Muscle of arm (tissue), 12 donors: ENCODE data around the gene VEGFA. TPM values are rescaled to one million over a fixed set of nuclear protein-coding genes. Genes with fewer than 3 reads are reported as not detected.
"Not testable (repeated sequence)": the region's sequence is repeated elsewhere in the genome, so short reads cannot be mapped to it uniquely, and the experiment has no call there.

Experiments
- DNase-seq: peaks from one replicate; pipeline ENCODE4 v3.0.0-alpha.2; 2013
- polyA plus RNA-seq, 12 donors: library from polyadenylated mRNA; unstranded; fragments of 120-200 nt; gene quantifications; one replicate each; pipeline ENCODE4 v1.2.1, GENCODE V29; 2013; ENCODE audit not compliant: insufficient read length in 12 of 12

VEGFA gene
- polyA plus RNA-seq, 12 donors: 53.9 to 123 (median 69.4) TPM; not detected in 1

GRCh38 chr6:43818973-43819372 is 49.0 kb downstream of the VEGFA start:
- DNase-seq: not testable (repeated sequence)

- no peak for DNase-seq
Observed at GRCh38 chr6:43819958-43820357, 49.9 kb downstream of the VEGFA start.

- DNase-seq: no peak
Observed at GRCh38 chr6:43820486-43820885, 50.5 kb downstream of the VEGFA start.

DNA sequence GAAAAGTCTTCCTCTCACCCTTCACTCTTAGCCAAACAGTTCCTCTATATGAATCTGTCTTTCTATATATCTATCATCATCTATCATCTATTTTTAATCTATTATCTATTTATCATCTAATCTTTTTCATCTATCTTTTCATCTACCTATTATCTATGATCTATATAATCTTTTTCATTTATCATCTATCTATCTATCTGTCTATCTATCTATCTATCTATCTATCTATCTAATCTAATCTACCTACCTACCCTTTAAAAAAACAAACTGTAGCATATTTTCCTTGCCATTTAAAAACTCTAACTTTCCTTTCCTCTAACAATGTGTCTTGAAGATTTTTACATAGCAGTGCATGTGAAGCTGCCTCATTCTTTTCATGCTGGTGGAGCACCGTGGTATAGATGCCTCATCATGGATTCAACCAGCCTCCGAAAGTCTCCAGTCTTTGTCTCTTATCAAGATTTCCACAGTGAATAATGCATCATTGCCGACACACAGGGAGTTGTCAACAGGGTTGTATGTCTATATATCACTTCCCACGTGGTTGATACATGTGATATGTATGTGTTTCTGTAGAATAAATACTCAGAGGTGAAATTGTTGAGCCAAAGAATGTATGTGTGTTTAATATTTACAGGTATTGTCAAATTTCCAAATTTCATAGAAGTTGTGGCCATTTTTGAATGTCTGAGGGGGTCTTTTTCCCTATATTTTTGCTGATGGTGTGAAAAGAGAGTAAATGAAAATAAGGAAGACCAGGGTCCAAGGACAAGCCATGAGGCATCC is 51.3 kb downstream of the VEGFA start:
- DNase-seq: no peak

GRCh38 chr6:43823390-43823789 is 53.4 kb downstream of the VEGFA start:
- no peak for DNase-seq

GRCh38 chr6:43823879-43824702 is 54.1 kb downstream of the VEGFA start:
- no peak for DNase-seq

- DNase-seq: no peak
Observed at GRCh38 chr6:43824703-43825064, 54.7 kb downstream of the VEGFA start.

DNA sequence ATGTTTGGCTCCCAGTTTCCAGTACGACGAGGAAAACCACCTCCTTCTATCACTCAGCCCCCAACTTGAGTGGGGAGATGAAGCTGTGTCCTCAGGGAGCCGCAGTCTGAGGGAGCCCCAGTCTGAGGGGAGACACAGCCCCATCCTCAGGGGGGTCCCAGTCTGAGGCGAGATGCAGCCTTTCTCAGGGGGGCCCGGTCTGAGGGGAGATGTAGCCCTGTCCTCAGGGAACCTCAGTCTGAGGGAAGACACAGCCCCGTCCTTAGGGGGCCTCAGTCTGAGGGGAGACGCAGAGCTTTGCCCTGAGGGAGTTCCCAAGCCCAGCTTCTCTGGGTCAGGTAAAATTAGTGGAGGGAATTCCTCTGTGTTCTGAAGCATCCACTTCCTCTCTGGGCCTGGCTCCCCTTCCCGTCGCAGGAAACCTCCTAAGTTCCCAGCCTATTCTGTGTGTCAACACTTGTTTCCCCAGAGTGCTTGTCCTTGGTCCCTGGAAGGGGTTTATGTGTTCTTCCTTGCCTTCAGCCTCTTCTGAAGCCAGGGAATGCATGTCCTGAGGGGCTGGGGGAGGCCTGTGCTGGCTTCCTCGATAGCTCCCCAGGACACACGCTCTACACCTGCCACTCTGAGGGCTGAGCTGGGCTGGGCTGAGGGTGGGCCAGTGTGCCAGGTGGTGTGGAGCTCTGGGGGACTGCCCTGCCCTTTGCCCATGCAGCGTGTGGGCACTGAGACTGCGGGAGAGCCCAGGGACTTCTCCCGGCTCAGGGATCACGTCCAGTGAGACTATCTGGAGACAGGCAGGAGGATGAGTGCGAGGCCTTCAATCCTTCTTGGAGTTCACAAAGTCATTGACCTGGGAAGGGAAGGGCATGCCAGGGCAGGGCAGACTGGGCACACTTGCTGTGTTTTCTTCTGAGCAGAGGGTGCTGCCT is 55.4 kb downstream of the VEGFA start:
- no peak for DNase-seq

- no peak for DNase-seq
Observed at GRCh38 chr6:43826730-43827129, 56.7 kb downstream of the VEGFA start.

DNA sequence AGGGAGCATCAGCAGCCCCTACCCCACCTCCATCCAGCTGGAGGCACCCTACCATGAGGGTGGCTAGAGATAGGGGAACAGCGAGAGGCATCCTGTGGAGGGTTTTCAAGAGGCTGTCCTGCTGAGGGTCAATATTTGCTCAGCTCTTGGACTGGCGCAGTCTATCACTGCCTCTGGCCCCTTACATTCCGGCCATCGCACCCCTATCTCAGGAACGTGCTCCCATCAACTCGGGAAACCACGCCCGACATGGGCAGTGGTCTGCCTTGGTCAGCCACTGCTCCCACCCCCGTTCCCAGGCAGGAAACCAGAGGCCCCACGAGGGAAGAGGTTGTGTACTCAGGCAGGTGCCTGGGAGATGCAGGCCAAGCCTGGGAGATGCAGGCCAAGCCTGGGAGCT is 57.9 kb downstream of the VEGFA start:
- DNase-seq: no peak

- DNase-seq: no peak
Observed at GRCh38 chr6:43828711-43829110, 58.7 kb downstream of the VEGFA start.

DNA sequence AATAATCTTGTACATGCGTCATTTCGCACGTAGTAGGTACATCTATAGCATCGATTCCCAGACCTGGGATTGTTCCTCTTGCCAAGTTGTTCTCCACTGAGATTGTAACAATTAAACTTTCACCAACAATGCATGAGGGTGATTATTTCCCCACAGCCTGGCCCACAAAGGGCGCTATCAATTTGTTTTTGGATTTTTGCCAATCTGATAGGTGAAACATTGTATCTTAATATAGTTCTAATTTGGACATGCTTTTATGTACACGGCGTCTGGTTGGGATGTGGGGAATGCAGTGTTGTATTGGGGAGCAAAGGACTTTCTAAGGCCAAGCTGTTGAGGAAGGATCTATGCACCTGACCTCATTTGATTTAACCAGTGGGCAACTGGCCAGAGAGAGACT is 59.5 kb downstream of the VEGFA start:
- DNase-seq: no peak

DNA sequence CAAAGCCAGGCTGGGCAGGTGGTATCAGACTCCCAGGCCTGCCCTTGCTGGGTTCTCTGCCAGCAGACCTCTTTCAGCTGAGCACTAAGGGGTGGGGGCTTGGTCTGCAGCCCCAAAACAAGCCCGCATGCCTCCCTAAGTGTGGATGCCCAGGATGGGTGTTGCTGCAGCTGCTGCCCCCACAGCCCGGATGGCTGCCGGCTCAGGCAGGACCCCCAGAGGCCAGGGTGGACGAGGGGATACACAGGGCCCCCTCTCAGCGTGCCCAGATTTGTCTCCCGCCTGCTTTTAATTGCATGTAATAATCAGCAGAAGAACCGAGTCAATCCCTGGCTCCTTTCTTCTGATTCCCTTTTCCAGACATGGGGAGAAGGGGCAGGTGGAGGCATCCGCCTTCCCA is 60.8 kb downstream of the VEGFA start:
- DNase-seq: no peak

DNA sequence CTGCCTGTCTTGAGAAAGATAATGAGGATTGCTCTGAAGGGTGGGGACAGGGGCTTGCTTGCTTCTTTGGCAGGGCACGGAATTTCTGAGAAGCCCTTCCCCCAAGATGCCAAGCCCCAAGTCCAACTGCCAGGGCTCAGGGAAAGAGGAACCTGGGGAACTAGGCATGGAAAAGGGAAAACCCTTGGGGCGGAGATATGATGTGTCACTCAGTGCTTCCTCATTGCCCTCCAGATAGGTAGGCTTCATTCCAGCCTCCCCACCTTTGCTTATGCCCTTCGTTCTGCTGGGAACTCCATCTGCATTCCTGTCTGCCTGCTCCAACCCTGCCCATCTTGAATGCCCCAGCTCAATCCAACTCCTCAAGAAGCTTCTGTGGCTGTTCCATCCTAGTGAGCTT is 61.2 kb downstream of the VEGFA start:
- DNase-seq: no peak

DNA sequence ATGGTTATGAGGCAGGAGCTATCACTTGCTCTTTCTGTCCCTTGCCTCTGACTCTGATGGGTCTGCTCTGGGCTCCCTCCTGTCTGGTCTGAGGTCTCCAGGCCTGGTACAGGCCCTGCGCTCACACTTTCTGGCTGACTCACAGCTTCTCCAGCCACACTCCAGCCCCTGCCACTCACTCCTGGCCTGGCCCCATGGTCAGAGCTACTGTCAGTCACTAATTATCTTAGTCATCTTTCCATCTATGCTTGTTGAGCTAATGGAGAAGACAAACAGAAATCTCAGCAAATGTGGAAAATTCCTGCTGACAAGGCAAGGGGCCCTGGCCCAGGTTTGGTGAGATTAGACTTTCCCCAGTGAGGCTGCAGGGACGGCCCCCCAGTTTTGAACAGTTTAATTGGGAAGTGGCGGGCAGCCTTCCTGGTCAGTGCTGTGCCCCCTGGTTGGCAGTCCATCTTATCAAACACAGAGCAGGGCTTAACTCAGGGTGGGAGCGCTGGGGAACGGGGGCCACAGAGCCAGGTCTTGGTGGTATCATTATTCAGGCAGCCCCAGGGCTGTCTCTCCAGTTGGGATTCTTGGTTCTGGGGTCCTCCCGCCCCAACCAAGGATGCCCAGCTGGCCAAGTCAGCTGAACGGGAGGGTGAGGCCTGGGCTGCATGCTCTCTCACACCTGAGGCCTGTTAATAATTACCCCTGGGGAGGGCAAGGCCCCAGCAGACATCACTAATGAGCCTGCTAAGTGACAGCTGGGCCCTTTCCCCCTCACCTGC is 63.4 kb downstream of the VEGFA start:
- no peak for DNase-seq

- DNase-seq: no peak
Observed at GRCh38 chr6:43833996-43834390, 64.0 kb downstream of the VEGFA start.

GRCh38 chr6:43834528-43835155 is 64.6 kb downstream of the VEGFA start:
- no peak for DNase-seq

DNA sequence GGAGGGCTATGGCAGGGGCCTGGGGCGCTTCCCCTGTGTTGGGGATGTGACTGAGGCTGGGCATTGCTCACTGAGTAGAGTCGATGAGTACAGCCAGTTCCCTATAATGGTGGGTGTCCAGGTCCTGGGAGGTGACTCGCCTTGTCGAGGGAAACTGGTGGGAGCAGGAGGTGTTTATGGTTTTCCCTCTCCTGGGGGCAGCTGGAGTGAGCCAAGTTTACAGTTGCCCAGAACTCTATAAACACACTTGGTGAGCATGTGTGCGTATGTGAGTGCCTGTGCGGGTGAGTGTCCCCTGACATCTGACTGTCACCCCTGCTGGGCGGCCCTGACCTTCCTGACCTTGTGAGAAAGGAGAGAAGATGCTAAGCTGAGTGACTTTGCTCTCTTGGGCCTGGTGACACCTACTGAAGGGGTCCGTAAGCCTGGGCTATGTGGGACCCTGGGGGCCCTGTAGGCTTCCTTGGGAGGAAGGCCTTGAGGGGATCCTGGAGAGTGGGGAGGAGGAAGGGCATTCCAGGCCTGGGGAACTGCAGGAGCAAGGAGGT is 65.9 kb downstream of the VEGFA start:
- no peak for DNase-seq
